ENCODE measurements around the gene WFDC1.

Gene WFDC1

DNA sequence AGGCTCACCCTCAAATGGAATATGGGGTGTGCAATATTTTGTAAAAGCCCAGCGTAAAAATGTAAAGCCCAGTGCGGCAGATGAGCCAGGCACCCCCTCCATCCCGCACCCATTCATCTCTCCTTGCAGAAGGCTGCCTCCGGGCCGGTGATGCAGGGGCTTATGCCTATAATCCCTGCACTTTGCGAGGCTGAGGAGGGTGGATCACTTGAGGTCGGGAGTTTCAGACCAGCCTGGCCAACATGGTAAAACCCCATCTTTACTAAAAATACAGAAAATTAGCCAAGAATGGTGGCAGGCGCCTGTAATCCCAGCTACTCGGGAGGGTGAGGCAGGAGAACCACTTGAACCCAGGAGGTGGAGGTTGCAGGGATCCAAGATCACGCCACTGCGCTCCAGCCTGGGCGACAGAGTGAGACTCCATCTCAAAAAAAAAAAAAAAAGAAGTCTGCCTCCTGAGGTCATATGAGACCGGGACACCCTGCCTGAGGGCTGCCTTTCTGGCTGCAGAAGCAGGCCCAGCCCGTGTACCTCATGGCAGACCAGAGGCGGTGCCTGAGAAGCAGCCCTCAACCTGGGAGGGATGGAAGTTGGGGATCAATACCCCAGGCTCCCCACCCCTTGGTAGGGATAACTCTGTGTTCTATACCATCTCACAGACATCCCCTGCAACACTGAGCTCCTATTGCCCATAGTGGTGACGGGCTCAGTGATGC, 56.2 kb downstream of the WFDC1 start:
- H3K27ac ChIP-seq = no peak overlapping the region
- DNase-seq (ENCODE audit: low spot score) = no peak
- no peak overlapping the region for H3K4me3 ChIP-seq
- TF ChIP-seq, protein P1, sequence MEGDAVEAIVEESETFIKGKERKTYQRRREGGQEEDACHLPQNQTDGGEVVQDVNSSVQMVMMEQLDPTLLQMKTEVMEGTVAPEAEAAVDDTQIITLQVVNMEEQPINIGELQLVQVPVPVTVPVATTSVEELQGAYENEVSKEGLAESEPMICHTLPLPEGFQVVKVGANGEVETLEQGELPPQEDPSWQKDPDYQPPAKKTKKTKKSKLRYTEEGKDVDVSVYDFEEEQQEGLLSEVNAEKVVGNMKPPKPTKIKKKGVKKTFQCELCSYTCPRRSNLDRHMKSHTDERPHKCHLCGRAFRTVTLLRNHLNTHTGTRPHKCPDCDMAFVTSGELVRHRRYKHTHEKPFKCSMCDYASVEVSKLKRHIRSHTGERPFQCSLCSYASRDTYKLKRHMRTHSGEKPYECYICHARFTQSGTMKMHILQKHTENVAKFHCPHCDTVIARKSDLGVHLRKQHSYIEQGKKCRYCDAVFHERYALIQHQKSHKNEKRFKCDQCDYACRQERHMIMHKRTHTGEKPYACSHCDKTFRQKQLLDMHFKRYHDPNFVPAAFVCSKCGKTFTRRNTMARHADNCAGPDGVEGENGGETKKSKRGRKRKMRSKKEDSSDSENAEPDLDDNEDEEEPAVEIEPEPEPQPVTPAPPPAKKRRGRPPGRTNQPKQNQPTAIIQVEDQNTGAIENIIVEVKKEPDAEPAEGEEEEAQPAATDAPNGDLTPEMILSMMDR (IDR thresholded peaks at IDR 0.05) = no peak

DNA sequence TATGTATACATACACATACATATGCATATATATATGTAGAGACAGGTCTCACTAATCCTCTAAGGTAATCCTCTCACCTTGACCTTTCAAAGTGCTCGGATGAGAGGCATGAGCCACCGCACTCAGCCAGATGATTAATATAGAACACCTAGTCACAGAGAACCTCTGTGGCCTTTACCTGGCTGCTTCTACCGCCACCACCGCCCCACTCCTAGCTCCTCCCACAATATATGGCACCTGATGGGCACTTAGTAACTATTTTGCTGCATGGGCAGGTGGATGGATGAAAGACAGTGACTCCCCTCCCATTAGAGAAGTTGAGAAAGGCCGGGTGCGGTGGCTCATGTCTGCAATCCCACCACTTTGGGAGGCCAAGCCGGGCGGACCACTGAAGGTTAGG, 57.0 kb downstream of the WFDC1 start:
- TF ChIP-seq, protein P1 (IDR thresholded peaks at IDR 0.05) = no peak
- Histone ChIP-seq H3K27ac (no peak overlapping the region), H3K4me3 (no peak overlapping the region)
- DNase-seq (ENCODE audit: low spot score) = no peak

DNA sequence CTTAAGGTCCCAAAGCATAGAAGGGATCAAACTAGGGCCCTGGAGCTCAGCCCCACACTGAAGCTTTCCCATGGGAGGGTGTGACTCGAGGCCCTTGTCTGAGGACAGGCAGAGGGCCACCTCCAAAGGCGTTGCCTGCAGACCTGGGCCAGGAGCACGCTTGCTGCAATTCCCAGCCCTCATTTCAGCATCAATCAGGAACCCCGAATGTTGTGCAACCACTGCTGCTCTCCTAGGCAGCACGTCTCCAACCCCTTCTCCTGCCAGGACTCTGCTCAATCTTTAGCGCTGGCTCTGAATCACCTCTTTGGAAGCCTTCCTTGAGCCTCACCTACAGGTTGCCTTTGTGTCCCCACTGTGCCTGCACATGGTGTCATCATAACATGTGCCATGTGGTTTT, 59.6 kb downstream of the WFDC1 start:
- no peak overlapping the region for H3K27ac ChIP-seq
- no peak overlapping the region for H3K4me3 ChIP-seq
- TF ChIP-seq, protein P1 (IDR thresholded peaks at IDR 0.05) = no peak
- DNase-seq (ENCODE audit: low spot score) = no peak

DNA sequence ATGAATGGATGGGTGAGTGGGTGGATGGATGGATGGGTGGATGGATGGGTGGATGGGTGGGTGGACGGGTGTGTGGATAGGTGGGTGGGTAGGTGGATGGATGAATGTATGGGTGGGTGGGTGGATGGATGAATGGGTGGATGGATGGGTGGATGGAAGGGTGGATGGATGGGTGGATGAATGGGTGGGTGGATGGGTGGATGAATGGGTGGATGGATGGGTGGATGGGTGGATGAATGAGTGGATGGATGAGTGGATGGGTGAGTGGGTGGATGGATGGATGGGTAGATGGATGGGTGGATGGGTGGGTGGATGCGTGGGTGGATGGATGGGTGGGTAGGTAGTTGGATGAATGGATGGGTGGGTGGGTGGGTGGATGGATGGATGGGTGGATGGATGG, 60.5 kb downstream of the WFDC1 start:
- Histone ChIP-seq H3K4me3 (no peak overlapping the region), H3K27ac (no peak overlapping the region)
- DNase-seq (ENCODE audit: low spot score) = no peak
- TF ChIP-seq, protein P1 (IDR thresholded peaks at IDR 0.05) = no peak

DNA sequence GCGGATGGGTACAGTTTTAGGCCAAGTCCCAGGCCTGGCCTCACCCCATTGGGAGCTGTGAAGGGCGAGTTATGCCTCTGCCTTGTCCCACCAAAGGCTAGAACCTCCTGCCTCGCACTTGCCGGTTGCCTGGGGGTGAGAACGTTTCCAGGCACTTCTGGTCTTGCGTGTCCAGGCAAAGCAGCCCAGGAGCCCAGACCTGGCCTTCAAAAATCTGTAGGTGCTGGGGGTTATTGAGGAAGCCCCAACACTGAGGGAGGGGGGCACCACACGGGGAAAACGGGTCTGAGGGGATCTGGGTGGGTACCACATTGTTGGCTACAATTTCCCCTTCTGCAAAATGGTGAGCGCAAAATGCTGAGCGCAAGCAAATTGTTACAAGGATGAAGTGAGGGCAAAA, 61.5 kb downstream of the WFDC1 start:
- TF ChIP-seq, protein P1 (IDR thresholded peaks at IDR 0.05) = no peak
- Histone ChIP-seq H3K27ac (no peak overlapping the region), H3K4me3 (no peak overlapping the region)
- DNase-seq (ENCODE audit: low spot score) = no peak

DNA sequence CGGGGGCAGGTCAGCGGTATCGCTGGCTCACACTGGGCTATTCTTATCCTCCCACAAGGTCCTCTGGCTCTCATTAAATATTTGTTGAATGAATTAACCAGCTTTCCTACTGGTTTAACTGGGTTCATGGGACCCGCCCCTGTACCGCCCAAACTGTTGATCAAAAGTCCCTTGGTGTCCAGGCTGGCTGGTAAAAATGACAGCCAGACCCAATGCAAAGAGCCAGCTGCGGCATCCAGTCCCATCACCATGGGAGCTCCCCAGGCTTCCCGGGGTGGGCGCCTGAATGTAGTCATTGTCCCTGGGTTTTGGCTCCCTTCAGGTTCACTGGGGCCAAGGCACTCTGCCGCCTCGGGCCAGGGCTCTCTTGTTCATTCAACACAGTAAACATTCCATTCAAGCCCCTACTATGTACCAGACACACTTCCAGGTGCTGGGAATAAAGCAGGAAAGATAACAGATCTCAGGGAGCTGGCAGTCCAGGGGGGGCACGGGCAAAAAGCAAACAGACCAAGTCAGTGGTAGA, 62.0 kb downstream of the WFDC1 start:
- no peak for DNase-seq (ENCODE audit: low spot score)

More for the DNA sequence above, 62.0 kb downstream of the WFDC1 start:
- TF ChIP-seq, protein P1 (IDR thresholded peaks at IDR 0.05) = no peak
- H3K4me3 ChIP-seq = no peak overlapping the region
- no peak overlapping the region for H3K27ac ChIP-seq

All from coronary artery (tissue), 2 donors.